Measurements from ENCODE around the gene ZNF30.

GRCh38 chr19:34961775-34962686 is 35.3 kb downstream of the ZNF30 start:
- no peak for TF ChIP-seq BHLHE40 (IDR thresholded peaks at IDR 0.05; ENCODE audit: low read depth, low read length)
- TF ChIP-seq, protein P1, sequence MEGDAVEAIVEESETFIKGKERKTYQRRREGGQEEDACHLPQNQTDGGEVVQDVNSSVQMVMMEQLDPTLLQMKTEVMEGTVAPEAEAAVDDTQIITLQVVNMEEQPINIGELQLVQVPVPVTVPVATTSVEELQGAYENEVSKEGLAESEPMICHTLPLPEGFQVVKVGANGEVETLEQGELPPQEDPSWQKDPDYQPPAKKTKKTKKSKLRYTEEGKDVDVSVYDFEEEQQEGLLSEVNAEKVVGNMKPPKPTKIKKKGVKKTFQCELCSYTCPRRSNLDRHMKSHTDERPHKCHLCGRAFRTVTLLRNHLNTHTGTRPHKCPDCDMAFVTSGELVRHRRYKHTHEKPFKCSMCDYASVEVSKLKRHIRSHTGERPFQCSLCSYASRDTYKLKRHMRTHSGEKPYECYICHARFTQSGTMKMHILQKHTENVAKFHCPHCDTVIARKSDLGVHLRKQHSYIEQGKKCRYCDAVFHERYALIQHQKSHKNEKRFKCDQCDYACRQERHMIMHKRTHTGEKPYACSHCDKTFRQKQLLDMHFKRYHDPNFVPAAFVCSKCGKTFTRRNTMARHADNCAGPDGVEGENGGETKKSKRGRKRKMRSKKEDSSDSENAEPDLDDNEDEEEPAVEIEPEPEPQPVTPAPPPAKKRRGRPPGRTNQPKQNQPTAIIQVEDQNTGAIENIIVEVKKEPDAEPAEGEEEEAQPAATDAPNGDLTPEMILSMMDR (conservative IDR thresholded peaks at IDR 0.05; ENCODE audit: low read depth, low read length) = no peak
- no peak for TF ChIP-seq POLR2A (IDR thresholded peaks at IDR 0.05; ENCODE audit: low read depth, low read length)
- no peak for TF ChIP-seq CEBPB (IDR thresholded peaks at IDR 0.05; ENCODE audit: low read depth, low read length)
- no peak for TF ChIP-seq RFX5 (IDR thresholded peaks at IDR 0.05; ENCODE audit: low read depth, low read length)
- TF ChIP-seq RAD21 (IDR thresholded peaks at IDR 0.05; ENCODE audit: low read length) = no peak
- no peak for TF ChIP-seq MAFK (IDR thresholded peaks at IDR 0.05; ENCODE audit: low read depth, low read length)
- no peak for TF ChIP-seq CHD1 (IDR thresholded peaks at IDR 0.05; ENCODE audit: low read depth, low read length)
- TF ChIP-seq ELK1 (IDR thresholded peaks at IDR 0.05; ENCODE audit: borderline replicate concordance, low read depth, low read length) = no peak
- TF ChIP-seq, protein P2, sequence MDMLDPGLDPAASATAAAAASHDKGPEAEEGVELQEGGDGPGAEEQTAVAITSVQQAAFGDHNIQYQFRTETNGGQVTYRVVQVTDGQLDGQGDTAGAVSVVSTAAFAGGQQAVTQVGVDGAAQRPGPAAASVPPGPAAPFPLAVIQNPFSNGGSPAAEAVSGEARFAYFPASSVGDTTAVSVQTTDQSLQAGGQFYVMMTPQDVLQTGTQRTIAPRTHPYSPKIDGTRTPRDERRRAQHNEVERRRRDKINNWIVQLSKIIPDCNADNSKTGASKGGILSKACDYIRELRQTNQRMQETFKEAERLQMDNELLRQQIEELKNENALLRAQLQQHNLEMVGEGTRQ (IDR thresholded peaks at IDR 0.05; ENCODE audit: low read depth, low read length) = no peak
